KOPT-K1 (cell line): Measurements from ENCODE around the gene NKD1.

Source experiments
- H3K27ac ChIP-seq: fragments of 200-600 bp; sonication (generic); 2 replicates; pipeline ENCODE4 v1.5.1; 2016; ENCODE audit warnings: antibody characterized with exemption, mild to moderate bottlenecking, low read depth, low read length; ENCODE audit not compliant: poor library complexity, severe bottlenecking
- H3K36me3 ChIP-seq: fragments of 200-600 bp; sonication (generic); 2 replicates; pipeline ENCODE4 v1.5.1; 2017; ENCODE audit warnings: antibody characterized with exemption, mild to moderate bottlenecking, low read length, moderate library complexity; ENCODE audit not compliant: insufficient read depth
- H3K9me3 ChIP-seq: fragments of 200-600 bp; sonication (generic); 2 replicates; pipeline ENCODE4 v1.5.1; 2017; ENCODE audit warnings: antibody characterized with exemption, low read length, mild to moderate bottlenecking; ENCODE audit not compliant: insufficient read depth, poor library complexity, severe bottlenecking

The NKD1 gene

GRCh38 chr16:50609471-50609870 is 61.3 kb downstream of the NKD1 start:
- Histone ChIP-seq H3K36me3 (no peaks in the 10 kb centered on the region), H3K9me3 (no peaks in the 10 kb centered on the region), H3K27ac (no peak overlapping the region)

- Histone ChIP-seq H3K9me3 (no peaks in the 10 kb centered on the region), H3K36me3 (no peaks in the 10 kb centered on the region), H3K27ac (no peak overlapping the region)
These were observed 62.4 kb downstream of the NKD1 start for GRCh38 chr16:50610331-50611262.

- Histone ChIP-seq H3K9me3 (no peaks in the 10 kb centered on the region), H3K27ac (no peak overlapping the region), H3K36me3 (no peaks in the 10 kb centered on the region)
These were observed 63.2 kb downstream of the NKD1 start for GRCh38 chr16:50611332-50611934.

- Histone ChIP-seq H3K36me3 (no peaks in the 10 kb centered on the region), H3K9me3 (no peaks in the 10 kb centered on the region), H3K27ac (no peak overlapping the region)
These were observed 64.0 kb downstream of the NKD1 start for GRCh38 chr16:50611995-50612848.

GRCh38 chr16:50612849-50613198 is 64.6 kb downstream of the NKD1 start:
- Histone ChIP-seq H3K9me3 (no peaks in the 10 kb centered on the region), H3K36me3 (no peaks in the 10 kb centered on the region), H3K27ac (no peak overlapping the region)

- no peak overlapping the region for H3K27ac ChIP-seq
- no peaks in the 10 kb centered on the region for H3K36me3 ChIP-seq
- no peaks in the 10 kb centered on the region for H3K9me3 ChIP-seq
These were observed 65.2 kb downstream of the NKD1 start for GRCh38 chr16:50613281-50613963.

- Histone ChIP-seq H3K36me3 (no peaks in the 10 kb centered on the region), H3K27ac (no peak overlapping the region), H3K9me3 (no peaks in the 10 kb centered on the region)
These were observed 65.8 kb downstream of the NKD1 start for GRCh38 chr16:50613964-50614474.

- Histone ChIP-seq H3K36me3 (no peaks in the 10 kb centered on the region), H3K9me3 (no peaks in the 10 kb centered on the region), H3K27ac (no peak overlapping the region)
These were observed 66.9 kb downstream of the NKD1 start for GRCh38 chr16:50614955-50615724.

GRCh38 chr16:50615891-50616290 is 67.7 kb downstream of the NKD1 start:
- no peaks in the 10 kb centered on the region for H3K36me3 ChIP-seq
- no peak overlapping the region for H3K27ac ChIP-seq
- H3K9me3 ChIP-seq, result no peaks in the 10 kb centered on the region

- H3K9me3 ChIP-seq, result no peaks in the 10 kb centered on the region
- no peaks in the 10 kb centered on the region for H3K36me3 ChIP-seq
- no peak overlapping the region for H3K27ac ChIP-seq
These were observed 68.2 kb downstream of the NKD1 start for GRCh38 chr16:50616386-50616785.

- Histone ChIP-seq H3K27ac (no peak overlapping the region), H3K9me3 (no peaks in the 10 kb centered on the region), H3K36me3 (no peaks in the 10 kb centered on the region)
These were observed 68.9 kb downstream of the NKD1 start for GRCh38 chr16:50616883-50617645.

GRCh38 chr16:50617646-50618184 is 69.5 kb downstream of the NKD1 start:
- H3K36me3 ChIP-seq, result no peaks in the 10 kb centered on the region
- H3K9me3 ChIP-seq, result no peaks in the 10 kb centered on the region
- no peak overlapping the region for H3K27ac ChIP-seq

- Histone ChIP-seq H3K36me3 (no peaks in the 10 kb centered on the region), H3K27ac (no peak overlapping the region), H3K9me3 (no peaks in the 10 kb centered on the region)
These were observed 70.2 kb downstream of the NKD1 start for GRCh38 chr16:50618238-50618918.
